GM12891 (cell line): ENCODE results near the gene HIPK2.

Experiments
- DNase-seq: peaks from one replicate; pipeline ENCODE4 v3.0.0; 2011; ENCODE audit warnings: low spot score; ENCODE audit not compliant: insufficient read length
- FAIRE-seq: peaks from 2 replicates; lab custom pipeline; 2011; peaks lifted over from hg19 to GRCh38; lab: Jason Lieb, UNC
- PAX5 ChIP-seq: IDR thresholded peaks from 2 replicates; pipeline ENCODE4 v1.6.1; 2011; ENCODE audit warnings: low read length, moderate library complexity, mild to moderate bottlenecking; ENCODE audit not compliant: insufficient read depth, severe bottlenecking
- POLR2A ChIP-seq: IDR thresholded peaks from 2 replicates; pipeline ENCODE4 v1.6.1; 2011; ENCODE audit warnings: low read depth, low read length, control low read depth
- POLR2AphosphoS5 ChIP-seq: IDR thresholded peaks from 2 replicates; pipeline ENCODE4 v1.6.1; 2011; ENCODE audit warnings: low read depth, low read length, control low read depth
- POU2F2 ChIP-seq: IDR thresholded peaks from 2 replicates; pipeline ENCODE4 v1.6.1; 2011; ENCODE audit warnings: low read depth, mild to moderate bottlenecking, control low read depth, low read length, moderate library complexity
- SPI1 ChIP-seq: IDR thresholded peaks from 2 replicates; pipeline ENCODE4 v1.6.1; 2011; ENCODE audit warnings: low read depth, low read length, control low read depth
- TAF1 ChIP-seq: IDR thresholded peaks from 2 replicates; pipeline ENCODE4 v1.6.1; 2011; ENCODE audit warnings: low read depth, low read length, control low read depth

The HIPK2 gene

DNA sequence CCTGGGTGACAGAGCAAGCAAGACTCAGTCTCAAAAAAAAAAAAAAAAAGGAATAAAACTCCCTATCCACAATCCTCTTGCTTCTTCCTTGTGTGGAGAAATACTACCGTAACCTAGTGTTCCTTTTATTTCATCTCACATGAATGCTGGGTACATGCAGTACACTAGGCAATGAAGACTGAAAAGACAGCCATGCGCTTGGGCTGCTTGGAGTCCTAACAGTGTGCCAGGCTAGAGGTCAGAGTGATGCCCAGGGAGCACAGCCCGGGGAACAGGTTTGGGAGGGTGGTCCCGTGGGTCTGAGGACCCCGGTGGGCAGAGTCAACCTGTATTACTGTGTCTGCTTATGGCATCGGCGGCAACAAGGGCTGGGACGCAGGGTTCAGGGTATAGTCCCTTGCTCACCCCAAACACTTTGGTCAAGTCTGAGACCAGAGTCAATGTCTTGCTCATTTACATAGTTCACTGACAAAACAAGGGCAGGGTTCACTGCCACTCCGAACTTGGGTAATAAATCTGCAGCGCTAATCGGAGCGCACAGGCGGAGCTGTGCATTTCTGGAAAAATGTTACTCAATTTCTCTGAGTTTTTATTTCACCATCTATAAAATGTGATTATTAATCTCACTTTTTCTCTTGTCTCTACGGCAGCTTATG, 136.3 kb downstream of the HIPK2 start:
- no peak for TF ChIP-seq POU2F2
- TF ChIP-seq PAX5: no peak
- TF ChIP-seq POLR2A: no peak
- no peak for TF ChIP-seq POLR2AphosphoS5
- no peak for TF ChIP-seq SPI1
- no peak for TF ChIP-seq TAF1
- FAIRE-seq (no peak), DNase-seq (no peak)

DNA sequence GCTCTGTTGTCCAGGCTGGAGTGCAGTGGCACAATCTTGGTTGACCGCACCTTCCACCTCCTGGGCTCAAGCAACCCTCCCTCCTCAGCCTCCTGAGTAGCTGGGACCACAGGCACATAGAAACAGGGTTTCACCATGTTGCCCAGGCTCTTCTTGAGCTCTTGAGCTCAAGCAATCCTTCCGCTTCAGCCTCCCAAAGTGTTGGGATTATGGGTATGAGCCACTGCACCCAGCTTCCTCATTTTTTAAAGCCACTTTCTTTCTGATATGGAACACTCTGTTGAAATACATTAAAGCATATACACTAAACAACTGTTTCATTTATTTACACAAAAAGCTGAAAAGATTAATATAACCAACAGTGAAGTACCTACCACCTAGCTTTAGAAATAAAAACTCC, 137.1 kb downstream of the HIPK2 start:
- TF ChIP-seq PAX5 (no peak), POLR2AphosphoS5 (no peak), POU2F2 (no peak), TAF1 (no peak), POLR2A (no peak), SPI1 (no peak)
- FAIRE-seq (no peak), DNase-seq (no peak)

DNA sequence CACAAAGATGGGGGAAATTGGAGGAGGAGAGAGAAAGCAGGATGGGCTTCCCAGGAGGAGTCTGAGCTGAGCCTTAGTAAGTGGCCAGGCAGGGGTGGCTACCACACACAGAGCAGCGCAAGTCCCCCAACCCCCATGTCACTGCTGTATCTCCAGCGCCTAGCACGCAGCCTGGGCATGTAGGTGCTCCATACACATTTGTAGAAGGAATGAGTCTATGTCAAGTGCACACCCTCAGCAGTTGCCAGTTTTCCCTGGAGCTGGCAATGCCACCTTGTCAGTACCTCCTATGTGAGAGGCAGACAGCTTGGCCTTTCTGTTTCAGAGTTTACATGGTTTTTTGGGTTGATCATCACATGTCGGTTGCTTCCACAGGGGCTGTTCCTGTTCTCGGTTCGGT, 138.2 kb downstream of the HIPK2 start:
- FAIRE-seq: no peak
- TF ChIP-seq POLR2A (no peak), PAX5 (no peak), POLR2AphosphoS5 (no peak), SPI1 (no peak), TAF1 (no peak), POU2F2 (no peak)
- no peak for DNase-seq

DNA sequence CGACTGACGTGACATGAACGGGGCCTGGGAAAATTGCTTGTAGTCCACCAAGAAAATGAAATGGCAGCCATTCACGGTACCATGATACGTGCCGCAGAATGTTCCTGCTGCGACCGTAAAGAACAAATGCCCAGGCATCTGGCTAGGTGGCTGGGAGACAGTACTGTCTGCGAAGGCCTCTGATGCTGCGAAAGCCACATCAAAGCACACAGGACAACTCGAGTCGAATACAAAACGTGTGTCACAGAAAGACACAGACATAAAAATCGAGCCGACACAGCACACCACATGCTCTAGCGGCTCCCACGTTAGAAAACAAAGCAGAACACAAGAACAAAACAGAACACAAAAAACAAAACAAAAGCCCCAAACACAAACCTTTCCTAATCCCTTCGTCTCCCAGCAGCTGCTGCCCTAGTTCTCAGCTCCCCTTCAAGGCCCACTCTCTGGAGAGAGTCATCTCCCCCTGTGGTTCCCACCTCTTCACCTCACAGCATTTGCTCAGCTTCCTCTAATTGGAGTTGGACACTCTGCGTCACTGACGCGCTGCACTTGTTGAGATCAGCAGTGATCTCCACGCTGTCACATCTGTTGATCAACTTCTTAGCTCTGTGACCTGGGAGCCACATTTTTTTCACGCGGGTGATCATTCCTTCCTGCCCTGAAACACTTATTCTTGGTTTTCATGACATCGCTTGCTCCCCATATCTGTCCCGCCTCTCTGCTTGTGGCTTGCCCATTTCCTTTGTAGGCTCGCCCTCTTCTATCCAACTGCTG, 142.1 kb downstream of the HIPK2 start:
- TF ChIP-seq POLR2AphosphoS5: no peak
- no peak for DNase-seq
- FAIRE-seq: no peak

DNA sequence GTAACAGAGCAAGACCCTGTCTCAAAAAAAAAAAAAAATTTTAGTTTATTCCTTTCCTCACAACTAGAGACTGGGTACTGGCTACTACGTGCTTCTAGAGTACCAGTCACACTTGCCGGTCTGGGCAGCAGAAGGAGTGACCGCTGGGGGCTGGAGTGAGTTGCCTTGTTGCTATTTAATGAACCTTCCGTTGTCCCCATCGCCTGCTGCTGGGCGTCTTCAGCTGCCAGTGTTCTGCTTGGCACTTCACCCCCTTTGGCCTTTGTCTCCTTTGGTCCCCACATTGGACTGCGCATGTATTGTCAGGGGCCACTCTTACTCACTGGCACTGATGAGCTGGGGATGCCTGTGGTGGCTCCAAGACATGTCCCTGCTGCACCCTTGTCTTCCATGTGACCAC, 143.7 kb downstream of the HIPK2 start:
- FAIRE-seq (no peak), DNase-seq (no peak)
- TF ChIP-seq TAF1: no peak
- TF ChIP-seq SPI1: no peak
- TF ChIP-seq POLR2A: no peak
- TF ChIP-seq PAX5: no peak
- TF ChIP-seq POLR2AphosphoS5: no peak
- no peak for TF ChIP-seq POU2F2

DNA sequence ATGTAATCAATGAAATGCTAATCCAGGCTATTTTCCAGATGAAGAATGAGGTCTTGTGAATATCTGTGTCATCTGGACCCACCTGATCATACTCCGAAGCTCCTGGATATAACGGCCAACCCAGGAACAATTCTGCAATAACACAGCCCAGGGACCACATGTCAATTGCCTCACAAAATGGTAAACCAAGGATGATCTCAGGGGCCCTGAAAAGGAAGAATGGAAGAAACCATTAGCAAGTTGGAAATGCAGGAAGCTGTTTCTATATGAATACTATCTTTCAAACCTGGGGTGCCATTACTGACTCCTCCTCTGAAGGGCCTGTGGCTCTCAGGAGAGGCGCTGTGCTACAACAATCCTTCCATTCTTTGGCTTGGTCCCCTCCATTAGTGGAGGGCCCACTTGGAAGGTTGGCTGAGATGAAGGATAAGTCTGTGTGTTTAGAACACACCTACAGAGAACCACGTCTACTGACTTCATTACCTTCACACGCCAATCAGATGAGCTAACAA, 146.2 kb downstream of the HIPK2 start:
- no peak for FAIRE-seq
- TF ChIP-seq SPI1 (no peak), PAX5 (no peak), POU2F2 (no peak), TAF1 (no peak), POLR2AphosphoS5 (no peak), POLR2A (no peak)
- no peak for DNase-seq

DNA sequence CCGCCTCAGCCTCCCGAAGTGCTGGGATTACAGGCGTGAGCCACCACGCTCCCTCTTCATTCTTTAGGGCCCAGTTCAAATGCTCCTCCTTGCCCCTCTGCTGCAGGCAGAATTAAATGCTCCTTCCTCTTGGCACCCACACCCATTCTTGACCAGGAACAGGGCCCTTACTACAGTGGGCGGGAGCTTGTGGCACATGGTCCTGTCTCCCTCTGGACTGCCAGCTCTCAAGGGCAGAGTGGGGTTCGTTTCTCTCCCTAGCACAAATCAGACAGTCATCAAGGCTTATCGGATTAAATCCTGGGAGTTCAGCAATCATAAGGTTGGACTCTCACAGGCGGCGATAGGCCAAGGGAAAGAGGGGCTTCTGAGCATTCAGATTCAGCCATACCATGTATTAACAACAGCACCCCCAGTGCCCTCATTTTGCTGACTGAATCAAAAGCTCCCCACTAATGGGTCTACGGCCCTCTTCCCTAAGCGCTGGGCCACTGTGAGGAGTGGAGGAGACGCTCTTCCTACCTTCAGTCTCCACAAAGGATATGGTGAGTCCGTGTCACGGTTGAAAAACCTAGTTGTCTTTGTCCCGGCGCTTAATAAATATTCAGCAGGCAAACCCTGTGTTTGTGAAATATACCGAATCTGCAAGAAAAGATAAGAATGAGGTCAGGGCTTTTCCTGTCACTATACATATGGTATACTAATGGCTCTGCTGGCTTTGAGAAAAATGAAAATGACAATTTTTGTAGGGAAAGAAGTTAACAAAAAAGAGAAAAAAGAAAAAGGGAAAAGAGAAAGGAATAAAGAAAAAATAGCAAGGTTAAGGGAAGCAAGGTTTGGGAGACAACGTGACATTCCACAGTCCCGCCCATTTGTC, 146.9 kb downstream of the HIPK2 start:
- FAIRE-seq (no peak), DNase-seq (no peak)
- TF ChIP-seq POLR2A (no peak), POU2F2 (no peak), PAX5 (no peak), TAF1 (no peak), SPI1 (no peak)

DNA sequence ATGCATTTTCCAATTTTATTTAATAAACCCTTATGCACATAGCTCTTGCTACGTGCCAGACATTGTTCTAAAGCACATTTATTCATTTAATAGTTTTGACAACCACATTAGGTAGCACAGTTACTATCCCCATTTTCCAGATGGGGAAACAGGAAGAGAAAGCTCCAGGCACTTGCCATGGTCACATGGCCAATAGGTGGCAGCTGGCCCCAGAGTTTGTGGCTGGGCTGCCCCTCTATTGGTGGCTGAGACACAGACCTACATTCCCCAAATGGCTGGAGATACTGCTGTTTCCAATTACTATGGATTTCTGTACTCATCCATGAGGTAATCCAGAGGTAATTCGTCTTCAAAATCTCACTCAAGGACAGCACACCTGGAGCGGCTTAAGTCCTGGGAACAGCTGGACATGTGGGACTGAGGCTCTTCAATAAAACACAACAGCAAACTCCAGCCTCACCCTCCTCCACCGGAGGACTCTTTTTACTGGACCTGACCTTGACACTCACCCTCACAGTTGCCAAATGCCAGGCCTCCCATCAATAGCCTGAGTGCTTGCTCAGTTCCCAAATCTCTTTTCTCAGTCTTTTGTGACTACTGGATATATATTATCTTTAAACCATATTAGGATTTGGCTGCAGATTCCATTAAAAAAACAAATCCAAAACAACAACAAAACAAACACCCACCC, 148.3 kb downstream of the HIPK2 start:
- FAIRE-seq (no peak), DNase-seq (no peak)
- no peak for TF ChIP-seq POLR2A
- TF ChIP-seq SPI1: no peak
- no peak for TF ChIP-seq PAX5
- TF ChIP-seq POU2F2: no peak
- TF ChIP-seq POLR2AphosphoS5: no peak
- TF ChIP-seq TAF1: no peak

DNA sequence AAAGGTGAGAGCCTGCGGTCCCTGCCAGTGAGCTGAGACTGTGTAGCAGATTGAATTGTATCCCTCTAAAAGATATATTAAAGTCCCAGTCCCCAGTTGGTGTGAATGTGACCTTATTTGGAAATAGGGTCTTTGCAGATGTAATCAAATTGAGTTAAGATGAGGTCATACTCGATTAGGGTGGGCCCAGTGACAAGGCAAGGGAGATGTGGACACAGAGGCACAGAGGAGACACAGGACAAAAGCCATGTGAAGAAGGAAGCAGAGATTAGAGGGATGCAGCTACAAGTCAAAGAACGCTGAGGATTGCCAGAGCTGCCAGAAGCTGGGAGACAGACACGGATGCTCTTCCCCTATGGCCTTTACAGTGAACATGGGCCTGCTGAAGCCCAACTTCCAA, 150.0 kb downstream of the HIPK2 start:
- DNase-seq (no peak), FAIRE-seq (no peak)
- TF ChIP-seq TAF1: no peak
- TF ChIP-seq POLR2AphosphoS5: no peak
- TF ChIP-seq POLR2A: no peak
- TF ChIP-seq POU2F2: no peak
- TF ChIP-seq PAX5: no peak
- TF ChIP-seq SPI1: no peak
